ENCODE data around the gene MTMR2.

DNA sequence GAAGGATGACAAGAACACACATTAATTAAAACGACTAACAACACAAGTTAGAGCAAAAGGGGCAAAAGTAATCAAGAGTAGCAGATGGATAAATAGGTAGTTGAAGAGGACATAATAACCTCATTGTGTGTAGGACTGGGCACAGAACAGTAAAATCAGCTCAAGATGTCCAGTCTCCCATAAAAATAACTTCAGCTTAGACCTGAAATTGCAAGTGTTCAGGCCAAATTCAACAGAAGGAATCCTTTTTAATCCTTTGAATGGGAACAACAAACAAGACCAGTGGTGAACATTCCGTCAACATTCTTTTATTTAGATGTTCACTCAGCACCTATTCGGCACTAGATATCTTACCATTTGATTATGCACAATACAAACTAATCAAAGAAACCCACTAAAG, 4.4 kb downstream of the MTMR2 start:
- TF ChIP-seq POLR2AphosphoS5 (IDR thresholded peaks at IDR 0.05) = no peak
- TF ChIP-seq, protein P1, sequence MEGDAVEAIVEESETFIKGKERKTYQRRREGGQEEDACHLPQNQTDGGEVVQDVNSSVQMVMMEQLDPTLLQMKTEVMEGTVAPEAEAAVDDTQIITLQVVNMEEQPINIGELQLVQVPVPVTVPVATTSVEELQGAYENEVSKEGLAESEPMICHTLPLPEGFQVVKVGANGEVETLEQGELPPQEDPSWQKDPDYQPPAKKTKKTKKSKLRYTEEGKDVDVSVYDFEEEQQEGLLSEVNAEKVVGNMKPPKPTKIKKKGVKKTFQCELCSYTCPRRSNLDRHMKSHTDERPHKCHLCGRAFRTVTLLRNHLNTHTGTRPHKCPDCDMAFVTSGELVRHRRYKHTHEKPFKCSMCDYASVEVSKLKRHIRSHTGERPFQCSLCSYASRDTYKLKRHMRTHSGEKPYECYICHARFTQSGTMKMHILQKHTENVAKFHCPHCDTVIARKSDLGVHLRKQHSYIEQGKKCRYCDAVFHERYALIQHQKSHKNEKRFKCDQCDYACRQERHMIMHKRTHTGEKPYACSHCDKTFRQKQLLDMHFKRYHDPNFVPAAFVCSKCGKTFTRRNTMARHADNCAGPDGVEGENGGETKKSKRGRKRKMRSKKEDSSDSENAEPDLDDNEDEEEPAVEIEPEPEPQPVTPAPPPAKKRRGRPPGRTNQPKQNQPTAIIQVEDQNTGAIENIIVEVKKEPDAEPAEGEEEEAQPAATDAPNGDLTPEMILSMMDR (IDR thresholded peaks at IDR 0.05 in 8 of 11, conservative IDR thresholded peaks at IDR 0.05 in 3 of 11) = no peak
